AG09309 (cell line): ENCODE results near the gene SLC25A4.
"Not testable (repeated sequence)": the region's sequence is repeated elsewhere in the genome, so short reads cannot be mapped to it uniquely, and the experiment has no call there.

Experiments used
- DNase-seq: peaks from one replicate; pipeline ENCODE4 v3.0.0-alpha.2; 2010; ENCODE audit warnings: low read depth
- H3K4me3 ChIP-seq: 2 replicates; pipeline ENCODE4 v1.5.1; 2011; ENCODE audit warnings: mild to moderate bottlenecking, low read depth, low read length, moderate library complexity; ENCODE audit not compliant: control insufficient read depth
- CTCF ChIP-seq: IDR thresholded peaks from 2 replicates; pipeline ENCODE4 v1.5.1; 2011; ENCODE audit warnings: mild to moderate bottlenecking, low read depth, low read length, inconsistent platforms; ENCODE audit not compliant: insufficient read depth, control insufficient read depth; ENCODE audit errors: missing control alignments

SLC25A4 gene

GRCh38 chr4:185118876-185119275 is 24.2 kb upstream of the SLC25A4 start:
- no peak for TF ChIP-seq CTCF
- no peak for DNase-seq

GRCh38 chr4:185119467-185119866 is 23.6 kb upstream of the SLC25A4 start:
- DNase-seq, H3K4me3 ChIP-seq: not testable (repeated sequence)

More at GRCh38 chr4:185118876-185119275, 24.2 kb upstream of the SLC25A4 start:
- no peak overlapping the region for H3K4me3 ChIP-seq

- DNase-seq: no peak
- H3K4me3 ChIP-seq: no peak overlapping the region
- TF ChIP-seq CTCF: no peak
These were observed 23.0 kb upstream of the SLC25A4 start for GRCh38 chr4:185119927-185120630.

GRCh38 chr4:185120631-185120946 is 22.5 kb upstream of the SLC25A4 start:
- no peak for TF ChIP-seq CTCF
- no peak for DNase-seq

GRCh38 chr4:185122681-185123345 is 20.3 kb upstream of the SLC25A4 start:
- no peak for DNase-seq
- H3K4me3 ChIP-seq: no peak overlapping the region
- TF ChIP-seq CTCF: no peak

More at GRCh38 chr4:185120631-185120946, 22.5 kb upstream of the SLC25A4 start:
- no peak overlapping the region for H3K4me3 ChIP-seq

GRCh38 chr4:185124006-185124405 is 19.1 kb upstream of the SLC25A4 start:
- no peak for DNase-seq
- H3K4me3 ChIP-seq: no peak overlapping the region
- TF ChIP-seq CTCF: no peak
